Left forelimb (tissue), 1 donor: ENCODE results near the gene VANGL2.

Source experiments
- DNase-seq: peaks from one replicate; pipeline ENCODE4 v3.0.0-alpha.2; 2018; ENCODE audit warnings: low spot score

VANGL2 gene

DNA sequence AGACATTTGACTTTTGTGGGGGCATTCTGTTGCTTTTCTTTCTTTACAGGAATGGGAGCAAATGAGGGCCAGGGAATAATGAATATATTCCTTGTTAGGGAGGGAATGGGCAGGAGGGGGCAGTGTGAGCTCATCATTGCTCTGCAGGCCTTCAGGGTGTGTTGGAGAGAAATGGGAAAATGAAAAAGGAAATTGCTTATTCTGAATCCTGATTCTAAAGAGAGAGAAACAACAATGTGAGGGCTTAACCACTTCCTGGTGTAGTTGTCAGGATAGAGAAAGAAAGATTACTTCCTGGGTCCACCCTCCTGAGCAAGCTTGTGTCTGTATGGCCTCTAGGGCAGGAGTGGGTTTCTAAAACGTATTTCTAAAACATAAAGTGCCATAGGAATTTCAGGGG, 28.3 kb downstream of the VANGL2 start:
- no peak for DNase-seq

GRCh38 chr1:160429125-160429561, 28.8 kb downstream of the VANGL2 start:
- DNase-seq, result no peak

GRCh38 chr1:160429702-160430535, 29.6 kb downstream of the VANGL2 start:
- DNase-seq, result no peak

GRCh38 chr1:160431006-160431405, 30.6 kb downstream of the VANGL2 start:
- DNase-seq, result no peak

DNA sequence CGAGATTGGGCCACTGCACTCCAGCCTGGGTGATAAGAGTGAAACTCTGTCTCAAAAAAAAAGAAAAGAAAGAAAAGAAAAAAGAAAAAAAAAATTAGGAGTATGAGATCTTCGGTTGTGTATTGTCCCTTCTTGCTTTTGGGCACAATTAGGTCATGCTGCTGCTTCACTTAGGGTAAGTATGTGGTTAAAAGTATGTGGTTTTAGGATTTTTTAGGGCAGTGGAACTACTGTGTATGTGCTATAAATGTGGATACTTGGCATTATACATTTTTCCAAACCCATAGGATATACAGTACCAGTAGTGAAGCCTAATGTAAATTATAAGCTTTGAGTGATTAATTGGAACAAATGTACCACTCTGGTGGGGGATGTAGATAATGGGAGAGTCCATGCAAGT, 31.2 kb downstream of the VANGL2 start:
- no peak for DNase-seq

DNA sequence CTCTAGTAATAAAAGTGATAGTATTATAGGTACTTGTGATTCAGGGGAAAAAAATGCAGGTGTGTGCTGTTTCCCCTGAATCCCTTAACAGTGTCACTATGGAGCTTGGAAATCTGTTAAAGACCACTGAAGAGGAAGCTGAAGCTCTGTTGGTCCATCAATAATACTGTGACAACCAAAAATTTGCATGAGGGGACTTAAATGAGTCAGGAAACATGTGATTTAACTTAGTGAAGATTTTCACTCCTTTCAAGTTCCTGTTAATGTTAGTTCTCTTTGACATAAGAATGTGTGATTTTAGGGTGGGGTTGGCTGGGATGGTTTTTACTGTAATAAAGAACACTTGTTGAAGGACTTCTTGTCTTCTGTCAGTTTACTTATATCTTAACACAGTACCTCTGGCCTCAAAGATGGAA, 32.0 kb downstream of the VANGL2 start:
- no peak for DNase-seq

GRCh38 chr1:160436966-160437365, 36.6 kb downstream of the VANGL2 start:
- DNase-seq, result no peak

DNA sequence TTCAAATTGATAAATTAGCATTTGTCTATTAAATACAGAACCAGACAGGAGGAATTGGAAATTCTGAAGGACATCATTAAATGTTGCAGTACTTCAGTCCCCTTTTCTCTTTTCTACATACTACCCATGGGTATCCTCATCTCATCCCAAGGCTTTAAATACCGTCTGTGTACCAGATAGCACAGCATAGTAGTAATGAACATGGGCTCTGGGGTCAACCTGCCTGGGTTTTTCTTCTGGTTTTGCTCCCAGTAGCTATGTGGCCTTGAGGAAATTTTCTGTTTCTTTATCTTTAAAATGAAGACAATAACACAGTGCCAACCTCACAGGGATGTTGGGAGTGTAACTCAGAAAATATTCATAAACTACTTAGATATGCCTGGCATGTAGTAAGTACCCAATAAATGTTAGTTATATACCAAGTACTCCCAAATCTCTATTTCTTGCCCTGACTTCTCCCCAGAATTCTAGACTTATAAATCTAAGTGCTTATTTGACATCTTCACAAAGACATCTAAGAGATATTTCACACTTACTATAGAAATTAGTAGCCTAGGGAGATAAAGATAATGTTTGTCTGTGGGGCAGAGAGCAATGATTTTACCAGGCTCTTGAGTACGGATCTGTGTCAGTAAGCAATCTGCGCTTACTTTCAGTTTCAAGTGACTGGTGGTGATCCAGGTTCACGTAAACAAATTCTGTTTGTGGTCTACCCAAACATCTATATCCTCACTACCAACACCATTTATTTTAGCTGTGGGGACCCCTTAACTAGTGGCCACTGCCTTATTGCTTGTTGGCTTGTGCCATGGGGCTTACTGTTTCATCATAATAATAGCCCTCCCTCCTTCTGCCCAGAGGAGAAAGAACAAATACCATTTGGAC, 37.3 kb downstream of the VANGL2 start:
- DNase-seq, result no peak

DNA sequence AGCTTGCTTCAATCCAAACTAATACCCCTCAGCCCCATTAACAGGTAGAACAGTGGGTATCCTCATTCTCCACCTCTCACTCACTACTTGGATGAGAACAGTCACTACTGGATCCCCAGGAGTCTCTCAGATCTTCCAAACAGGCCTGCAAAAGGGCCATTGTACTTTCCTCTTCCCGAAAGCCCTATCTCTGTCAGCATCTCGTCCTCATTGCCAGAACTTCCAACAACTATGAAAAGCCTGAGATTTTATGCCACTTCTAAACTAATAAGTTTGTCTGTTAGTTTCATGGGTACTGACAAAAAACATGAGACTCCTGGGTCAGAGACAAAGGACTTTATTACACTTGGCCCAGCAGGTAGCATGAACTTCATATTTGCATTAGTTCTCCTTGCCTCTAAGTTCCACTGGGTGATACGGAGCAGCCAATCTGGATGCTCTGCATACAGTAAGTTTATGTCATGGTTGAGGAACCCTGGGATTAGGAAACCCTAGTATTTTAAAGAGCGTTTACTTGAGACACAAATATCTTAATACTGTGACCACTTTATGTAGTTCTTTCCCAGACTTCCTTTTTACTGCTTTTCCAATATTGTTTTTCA, 38.1 kb downstream of the VANGL2 start:
- no peak for DNase-seq

GRCh38 chr1:160438935-160439334, 38.6 kb downstream of the VANGL2 start:
- DNase-seq, result no peak

DNA sequence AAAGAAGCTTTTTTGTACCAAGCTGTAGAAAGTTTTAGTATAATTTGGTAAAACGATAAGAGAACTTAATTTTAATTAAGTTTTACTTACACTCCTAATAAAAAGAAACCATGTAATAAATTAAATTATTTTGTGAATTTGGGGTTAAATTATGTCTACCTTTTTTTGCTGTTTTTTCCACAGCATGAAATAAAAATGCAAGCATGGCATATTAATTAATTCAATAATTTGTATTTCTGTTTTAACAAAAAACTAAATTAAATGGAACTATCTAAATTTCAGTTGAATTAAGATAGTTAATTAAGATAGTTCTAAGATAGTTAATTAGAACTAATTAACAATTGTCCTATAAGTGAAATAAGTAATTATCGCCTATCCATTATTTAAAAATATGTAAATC, 39.4 kb downstream of the VANGL2 start:
- no peak for DNase-seq

DNA sequence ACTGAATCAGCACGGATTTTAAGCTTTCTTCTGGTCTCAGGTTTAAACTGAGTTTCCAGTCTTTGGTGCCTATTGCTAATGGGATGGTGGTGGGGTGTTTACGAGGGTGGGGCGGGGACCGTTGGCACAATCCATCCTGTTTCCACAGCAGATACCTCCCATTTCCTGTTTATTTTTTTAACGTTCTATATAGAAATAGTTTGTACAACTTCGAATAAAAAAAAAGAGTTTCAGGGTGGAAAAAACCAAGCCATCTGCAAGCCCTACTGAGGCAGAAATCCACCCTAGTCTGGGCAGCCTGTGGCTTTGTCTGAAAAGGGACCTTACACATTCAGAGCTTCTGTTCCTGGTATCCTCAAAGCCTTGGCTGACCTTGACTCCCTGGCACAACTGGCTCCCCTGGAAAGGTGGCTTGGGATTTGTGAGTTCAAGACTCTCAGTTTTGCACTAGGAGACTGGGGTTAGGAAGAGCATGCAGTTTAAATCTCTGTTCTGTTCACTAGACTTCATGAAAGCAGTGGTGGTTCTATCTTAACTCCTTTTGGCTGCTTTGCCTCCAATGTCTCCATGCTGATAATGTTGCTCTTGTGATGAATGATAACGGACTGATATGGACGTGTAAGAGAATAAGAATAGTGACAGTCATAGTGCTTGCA, 46.7 kb downstream of the VANGL2 start:
- no peak for DNase-seq

DNA sequence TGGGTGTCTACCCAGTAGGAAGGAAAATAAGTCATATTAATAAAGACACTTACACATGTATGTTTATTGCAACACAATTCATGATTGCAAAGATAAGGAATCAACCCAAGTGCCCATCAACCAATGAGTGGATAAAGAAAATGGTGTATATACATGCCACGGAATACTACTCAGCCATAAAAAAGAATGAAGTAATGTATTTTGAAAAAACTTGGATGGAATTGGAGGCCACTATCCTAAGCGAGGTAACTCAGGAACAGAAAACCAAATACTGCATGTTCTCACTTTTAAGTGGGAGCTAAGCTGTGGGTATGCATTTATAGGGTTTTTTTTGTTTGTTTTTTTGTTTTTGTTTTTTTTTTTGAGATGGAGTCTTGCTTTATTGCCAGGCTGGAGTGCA, 49.1 kb downstream of the VANGL2 start:
- DNase-seq, result no peak

GRCh38 chr1:160451119-160451858, 50.9 kb downstream of the VANGL2 start:
- DNase-seq, result no peak

DNA sequence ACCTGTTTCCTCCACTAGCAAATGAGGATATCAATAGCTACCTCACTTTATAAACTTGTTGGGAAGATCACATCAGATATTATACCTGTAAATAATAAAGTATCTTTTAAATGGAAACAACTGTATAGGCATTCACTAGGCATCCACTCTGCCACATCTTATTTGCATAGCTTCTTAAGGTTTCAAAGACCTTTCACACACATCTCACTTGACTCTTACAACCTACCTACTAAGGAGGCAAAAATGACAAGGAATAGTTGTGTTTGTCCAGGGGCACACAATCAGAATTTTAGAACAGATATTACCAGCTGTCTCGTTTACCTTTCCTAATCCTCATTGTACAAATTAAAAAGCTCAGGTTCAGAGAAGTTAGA, 51.5 kb downstream of the VANGL2 start:
- no peak for DNase-seq

DNA sequence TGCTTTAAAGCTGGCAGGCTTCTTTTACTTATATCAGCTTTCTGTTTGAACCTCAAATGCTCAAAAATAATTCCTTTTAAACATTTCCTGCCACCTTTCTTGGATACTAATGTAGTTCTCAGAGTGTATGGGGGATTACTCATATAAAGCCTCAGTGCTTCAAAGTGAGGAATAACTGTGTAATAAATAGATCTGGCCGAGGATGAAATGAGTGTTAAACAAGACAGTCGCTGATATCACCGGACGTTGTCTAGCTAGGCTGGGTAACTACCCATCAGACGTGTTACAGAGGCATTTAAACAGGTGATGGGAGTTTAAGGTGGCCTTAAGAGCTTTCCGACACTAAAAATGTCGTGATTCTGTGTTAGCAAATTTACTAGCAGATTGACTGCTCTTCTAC, 53.1 kb downstream of the VANGL2 start:
- no peak for DNase-seq

DNA sequence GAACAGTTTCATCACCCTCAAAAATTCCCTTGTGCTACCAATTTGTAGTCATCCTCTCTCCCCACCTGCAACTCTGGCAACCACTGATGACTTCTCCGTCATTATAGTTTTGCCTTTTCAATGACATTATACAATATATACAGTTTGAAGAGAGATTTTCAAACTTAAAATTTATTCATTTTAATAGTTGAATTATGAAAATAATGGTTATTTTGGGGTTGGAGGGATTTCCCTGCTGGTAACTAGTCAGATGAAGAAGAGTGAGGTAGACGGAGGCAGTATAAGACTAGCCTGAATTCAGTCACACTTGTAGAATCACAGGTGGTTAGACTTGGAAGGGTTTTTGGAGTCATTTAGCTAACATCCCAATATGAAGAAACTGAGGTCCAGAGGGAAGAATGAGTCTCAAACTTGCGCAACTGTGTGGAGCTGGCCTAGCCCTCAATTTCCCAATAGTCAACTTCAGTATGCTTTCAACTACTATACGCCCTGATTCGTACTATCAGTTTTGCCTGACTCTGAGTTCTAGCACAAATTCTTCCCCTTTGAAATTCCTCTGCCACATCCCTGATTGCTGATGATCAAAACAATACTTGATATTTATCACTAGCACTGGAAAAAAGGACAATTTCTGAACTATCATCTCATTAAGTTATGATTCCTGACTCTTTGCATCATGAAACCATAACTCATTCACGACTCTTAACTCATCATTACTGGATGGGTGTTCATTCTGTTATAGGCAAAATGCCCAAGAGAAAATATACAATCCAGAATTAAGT, 54.2 kb downstream of the VANGL2 start:
- DNase-seq, result no peak

GRCh38 chr1:160455153-160455517, 54.8 kb downstream of the VANGL2 start:
- no peak for DNase-seq

GRCh38 chr1:160459056-160459455, 58.7 kb downstream of the VANGL2 start:
- no peak for DNase-seq

DNA sequence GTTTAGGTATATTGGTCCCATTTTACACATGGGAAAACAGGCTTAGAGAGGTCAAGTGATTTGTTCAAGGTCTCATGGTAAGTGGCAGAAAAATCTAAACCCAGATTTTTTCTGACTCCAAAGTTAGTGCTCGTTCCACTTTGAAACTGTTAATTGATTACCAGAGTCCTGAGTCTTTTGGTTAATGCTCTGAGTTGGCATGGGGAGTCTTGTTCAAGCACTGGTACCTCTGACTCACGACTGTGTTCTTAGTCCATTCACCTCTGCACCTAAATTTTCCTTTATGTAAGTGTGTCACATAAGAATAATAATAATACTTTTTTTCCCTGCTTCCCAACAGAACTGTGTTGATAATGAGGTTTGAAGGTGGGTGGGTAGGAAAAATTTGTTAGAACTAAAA, 59.3 kb downstream of the VANGL2 start:
- DNase-seq, result no peak

DNA sequence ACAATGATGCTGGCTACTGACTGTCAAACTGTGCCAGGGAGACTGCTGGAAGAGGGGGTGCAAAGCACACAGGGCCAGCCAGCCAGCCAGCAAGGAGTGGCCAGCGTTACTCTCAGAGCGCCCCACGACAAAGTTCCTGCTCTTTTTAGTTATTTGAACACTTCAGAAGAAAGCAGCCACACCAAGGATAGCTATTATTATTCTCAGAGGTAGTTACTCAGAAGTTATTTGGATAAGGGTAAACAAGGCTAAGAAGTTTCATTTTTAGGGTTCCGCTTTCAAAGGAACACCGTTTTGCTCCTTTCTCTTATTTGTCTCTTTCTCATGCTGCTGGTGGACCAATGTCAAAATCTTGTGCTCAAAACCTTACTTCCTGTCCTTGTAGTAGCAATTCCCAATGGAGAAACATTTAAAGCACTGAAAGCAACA, 59.9 kb downstream of the VANGL2 start:
- DNase-seq, result no peak
